CD4-positive, CD25-positive, alpha-beta regulatory T cell (primary cell): ENCODE results near the gene TWIST2. TPM values are rescaled to one million over a fixed set of nuclear protein-coding genes. Genes with fewer than 3 reads are reported as not detected.

Source experiments
- ATAC-seq, 2 donors: fragments of 150-1000 bp; cut with Tn5 transposase; one replicate each; pipeline ENCODE4 v1.10.0; 2021; ENCODE audit warnings: low read depth in 2 of 2, moderate number of reproducible peaks in 2 of 2, moderate library complexity in 1 of 2
- DNase-seq, 3 donors: peaks; one replicate each; pipeline versions ENCODE4 v3.0.0 to v3.0.0-alpha.2; 2012 to 2022; ENCODE audit warnings: mixed read lengths in 1 of 3
- H3K27ac ChIP-seq: one replicate; pipeline ENCODE4 v1.7.0; 2013; ENCODE audit warnings: mild to moderate bottlenecking, low read length; ENCODE audit not compliant: insufficient read depth, poor library complexity, severe bottlenecking
- H3K27me3 ChIP-seq: one replicate; pipeline ENCODE4 v1.7.0; 2013; ENCODE audit warnings: low read length; ENCODE audit not compliant: control insufficient read depth, insufficient read depth
- H3K36me3 ChIP-seq: one replicate; pipeline ENCODE4 v1.7.0; 2013; ENCODE audit warnings: mild to moderate bottlenecking, low read length, moderate library complexity; ENCODE audit not compliant: control insufficient read depth, insufficient read depth
- H3K4me1 ChIP-seq: 2 replicates; pipeline ENCODE4 v1.7.0; 2013; ENCODE audit warnings: mild to moderate bottlenecking, low read length; ENCODE audit not compliant: insufficient read depth, control insufficient read depth, poor library complexity, severe bottlenecking
- H3K4me3 ChIP-seq: one replicate; pipeline ENCODE4 v1.7.0; 2013; ENCODE audit warnings: low read depth, mild to moderate bottlenecking, low read length, moderate library complexity
- H3K9me3 ChIP-seq, 2 experiments: 1 replicate in 1 of 2; 2 replicates in 1 of 2; pipeline ENCODE4 v1.7.0; 2013; ENCODE audit warnings: low read length in 2 of 2, mild to moderate bottlenecking in 1 of 2, moderate library complexity in 1 of 2; ENCODE audit not compliant: control insufficient read depth in 2 of 2
- H3K27ac Mint-ChIP-seq, 3 donors: one replicate each; pipeline ENCODE4 v1.8.0; 2020 to 2022; ENCODE audit warnings: mild to moderate bottlenecking in 3 of 3, mixed read lengths in 3 of 3, moderate library complexity in 2 of 3
- H3K27me3 Mint-ChIP-seq: one replicate; pipeline ENCODE4 v1.8.0; 2022; ENCODE audit warnings: mild to moderate bottlenecking, mixed read lengths
- H3K36me3 Mint-ChIP-seq: one replicate; pipeline ENCODE4 v1.8.0; 2020; ENCODE audit warnings: mixed read lengths
- H3K4me1 Mint-ChIP-seq, 4 donors: one replicate each; pipeline ENCODE4 v1.8.0; 2020 to 2022; ENCODE audit warnings: mixed read lengths in 4 of 4, mild to moderate bottlenecking in 1 of 4
- H3K4me3 Mint-ChIP-seq, 4 donors: one replicate each; pipeline ENCODE4 v1.8.0; 2020 to 2022; ENCODE audit warnings: mild to moderate bottlenecking in 4 of 4, mixed read lengths in 4 of 4, moderate library complexity in 3 of 4
- H3K9me3 Mint-ChIP-seq, 7 donors: one replicate each; pipeline ENCODE4 v1.8.0; 2020 to 2022; ENCODE audit warnings: mixed read lengths in 7 of 7, mild to moderate bottlenecking in 3 of 7, moderate library complexity in 2 of 7
- polyA plus RNA-seq, 4 donors: library from polyadenylated mRNA; unstranded; fragments of 300-500 nt; fragmentation: Illumina TruSeq; gene quantifications; one replicate each; pipeline ENCODE4 v1.2.3, GENCODE V29; 2021
- total RNA-seq: library from RNA; stranded (reverse); gene quantifications from one replicate; pipeline ENCODE4 v1.2.3, GENCODE V29; 2022

The TWIST2 gene
- total and polyA plus RNA-seq, 5 donors from 2014 or later, result not detected

- Mint-ChIP-seq H3K4me1 (no peaks in the 10 kb centered on the region), H3K4me3 (no peak overlapping the region), H3K27me3 (peaks cover 28% of the 10 kb centered on the region), H3K9me3 (peaks cover 0 to 2% (median 0%) of the 10 kb centered on the region in 7 donors), H3K27ac (no peak overlapping the region), H3K36me3 (no peaks in the 10 kb centered on the region)
- no peak overlapping the region for H3K27ac ChIP-seq
- no peaks in the 10 kb centered on the region for H3K36me3 ChIP-seq
- peaks cover 20% of the 10 kb centered on the region for H3K27me3 ChIP-seq
- no peaks in the 10 kb centered on the region for H3K4me1 ChIP-seq
- ATAC-seq (no peak), DNase-seq (no peak)
- H3K9me3 ChIP-seq, result no peaks in the 10 kb centered on the region
- no peak overlapping the region for H3K4me3 ChIP-seq
Observed at GRCh38 chr2:238955648-238956531, 108.0 kb downstream of the TWIST2 start.

DNA sequence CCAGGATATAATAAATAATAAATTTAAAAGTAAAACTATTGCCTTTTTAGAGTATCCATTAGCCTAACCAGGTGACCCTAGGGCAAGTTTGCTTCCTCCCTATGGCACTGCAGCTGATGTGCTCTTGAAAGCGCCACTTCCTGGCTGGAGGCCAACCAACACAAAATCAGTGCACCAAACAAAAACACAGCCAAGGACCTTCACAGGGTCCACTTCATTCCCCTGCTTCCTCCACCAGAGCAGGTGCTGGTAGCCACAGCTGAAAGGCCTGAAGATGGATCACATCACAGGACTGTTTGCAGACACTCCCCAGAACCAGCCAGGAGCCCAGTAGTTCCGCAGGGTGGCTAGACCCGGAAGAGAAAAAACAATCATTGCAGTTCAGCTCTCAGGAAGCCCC, 108.8 kb downstream of the TWIST2 start:
- no peak overlapping the region for H3K4me3 ChIP-seq
- no peaks in the 10 kb centered on the region for H3K9me3 ChIP-seq
- Mint-ChIP-seq H3K27me3 (peaks cover 28% of the 10 kb centered on the region), H3K4me3 (no peak overlapping the region), H3K4me1 (no peaks in the 10 kb centered on the region), H3K9me3 (peaks cover 0 to 2% (median 0%) of the 10 kb centered on the region in 7 donors), H3K27ac (no peak overlapping the region), H3K36me3 (no peaks in the 10 kb centered on the region)
- DNase-seq (no peak), ATAC-seq (no peak)
- H3K27me3 ChIP-seq, result peaks cover 20% of the 10 kb centered on the region
- H3K4me1 ChIP-seq, result no peaks in the 10 kb centered on the region
- no peaks in the 10 kb centered on the region for H3K36me3 ChIP-seq
- no peak overlapping the region for H3K27ac ChIP-seq
